HG02943 (cell line): ENCODE measurements around the gene LUZP2.

ENCODE experiments used
- ATAC-seq: cut with Tn5 transposase; IDR thresholded peaks from one replicate; pipeline ENCODE4 v1.9.1; 2021; ENCODE audit warnings: mild to moderate bottlenecking, low read depth, moderate library complexity; ENCODE audit not compliant: unreplicated experiment

The LUZP2 gene

DNA sequence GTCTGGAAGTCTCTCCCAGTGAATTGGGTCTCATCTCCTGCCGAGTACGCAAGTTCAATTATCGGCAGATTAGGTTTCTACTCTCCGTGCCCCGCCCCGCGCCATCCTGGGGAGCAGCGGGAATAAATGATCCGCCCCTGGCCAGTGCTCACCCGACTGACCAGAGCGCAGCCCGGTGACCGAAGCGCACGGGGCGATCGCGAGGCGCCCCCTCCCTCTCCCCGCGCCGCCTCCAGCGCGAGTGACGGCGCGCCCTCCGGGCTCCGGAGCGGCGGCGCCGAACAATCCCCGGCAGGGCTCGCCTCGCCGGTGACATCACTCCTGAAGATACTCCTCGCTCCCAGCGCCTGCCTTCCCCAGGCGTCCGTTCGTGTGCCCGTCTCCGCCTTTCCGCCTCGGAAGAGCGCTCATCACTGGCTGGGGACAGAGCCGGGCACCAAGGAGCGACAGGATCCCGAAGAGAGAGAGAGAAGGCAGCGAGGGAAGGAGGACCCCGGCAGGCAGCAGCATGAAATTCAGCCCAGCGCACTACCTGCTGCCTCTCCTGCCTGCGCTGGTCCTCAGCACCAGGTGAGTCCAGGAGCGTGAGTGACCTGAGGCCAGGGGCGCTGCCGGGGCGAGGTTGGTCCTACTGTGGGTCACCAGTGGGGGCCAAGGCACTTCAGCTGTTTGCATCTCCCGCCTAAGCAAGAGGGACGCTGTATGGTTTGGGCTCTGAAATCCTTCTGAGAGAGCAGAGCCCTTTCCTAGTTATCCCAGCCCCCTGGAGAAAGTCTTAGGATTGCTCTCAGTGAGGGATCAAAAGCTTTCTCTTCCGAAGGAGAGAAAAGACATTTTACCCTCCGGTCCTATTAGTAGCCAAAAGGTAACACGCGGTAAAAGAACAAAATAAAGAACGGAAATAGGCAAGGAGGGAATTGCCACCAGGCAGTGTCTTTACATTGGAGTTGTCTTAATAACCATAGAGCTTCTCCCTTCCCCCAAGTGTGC, at the start of gene LUZP2:
Gene LUZP2, plus strand, starts transcription at position 318 of the 990 bp plus-strand sequence.
- ATAC-seq = no peak

DNA sequence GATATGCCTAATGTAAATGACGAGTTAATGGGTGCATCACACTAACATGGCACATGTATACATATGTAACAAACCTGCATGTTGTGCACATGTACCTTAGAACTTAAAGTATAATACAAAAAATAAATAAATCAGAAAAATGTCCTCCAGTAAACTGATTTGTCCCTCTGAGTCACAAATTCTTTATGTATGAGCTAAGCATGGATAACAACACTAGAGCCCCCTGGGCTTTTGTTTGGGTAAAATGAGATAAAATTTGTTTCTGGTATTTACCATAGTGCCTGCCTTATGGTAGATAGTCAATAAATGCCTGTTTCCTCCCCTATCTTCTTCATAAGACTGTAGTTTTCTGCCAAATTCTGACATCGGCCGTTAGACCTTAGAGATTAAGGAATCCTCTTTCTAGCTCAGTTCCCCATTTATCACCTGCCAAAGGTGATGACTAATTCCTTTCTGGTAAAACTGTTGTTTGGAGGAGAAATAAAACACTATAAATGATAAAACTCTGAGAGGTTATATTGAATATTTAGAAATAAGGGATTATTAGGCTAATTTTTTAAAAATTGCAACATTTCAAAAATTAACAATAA, 43.6 kb upstream of the LUZP2 start:
- ATAC-seq = no peak

DNA sequence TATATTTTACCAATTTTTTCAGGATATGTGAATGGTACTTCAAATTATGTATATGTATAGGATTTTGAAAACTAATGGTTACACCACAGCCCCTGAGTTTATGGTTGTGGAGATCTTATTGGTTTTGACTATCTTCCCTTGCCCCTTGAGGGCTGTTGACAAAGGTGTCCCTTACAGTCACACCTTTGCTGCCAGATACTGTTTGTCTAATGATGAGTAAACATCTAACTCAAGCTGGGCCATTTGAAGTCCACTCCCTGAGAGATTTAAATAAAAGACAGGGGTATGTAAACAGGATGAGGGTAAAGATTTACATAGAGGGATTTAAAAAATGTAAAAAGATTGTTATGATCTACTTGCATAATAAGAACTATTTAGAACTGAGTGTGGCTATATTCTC, 38.9 kb upstream of the LUZP2 start:
- ATAC-seq = no peak

DNA sequence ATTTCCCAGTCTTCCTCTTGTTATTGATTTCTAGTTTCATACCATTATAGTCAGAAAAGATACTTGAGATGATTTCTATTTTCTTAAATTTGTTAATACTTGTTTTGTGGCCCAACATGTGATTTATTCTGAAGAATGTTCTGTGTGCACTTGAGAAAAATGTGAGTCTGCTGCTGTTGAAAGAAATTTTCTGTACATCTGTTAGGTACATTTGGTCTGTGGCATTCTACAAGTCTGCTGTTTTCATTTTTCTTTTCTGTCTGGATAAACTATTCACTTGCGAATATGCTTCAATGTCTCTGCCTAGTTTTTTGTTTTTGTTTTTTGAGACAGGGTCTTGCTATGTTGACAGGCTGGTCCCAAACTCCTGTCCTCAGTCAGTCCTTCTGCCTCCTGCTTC, 26.4 kb upstream of the LUZP2 start:
- no peak for ATAC-seq

DNA sequence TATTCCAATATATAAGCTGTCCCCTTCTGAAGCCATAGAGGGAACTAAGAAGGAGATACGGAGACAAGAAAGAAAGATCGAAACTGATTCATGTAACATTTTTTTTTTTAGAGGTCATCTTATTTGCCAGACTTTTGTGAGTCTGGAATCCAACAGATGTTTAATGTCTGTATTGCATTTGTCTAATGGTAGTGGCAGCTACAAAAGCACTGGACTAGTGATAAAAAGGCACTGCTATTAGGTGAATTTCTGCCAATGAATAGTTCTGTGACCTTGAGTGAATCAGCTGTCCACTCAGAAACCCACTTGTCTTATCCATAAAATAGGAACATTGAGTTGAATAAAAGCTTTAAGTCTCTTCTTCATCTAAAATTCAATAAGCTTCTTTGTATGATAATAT, 25.8 kb upstream of the LUZP2 start:
- no peak for ATAC-seq

DNA sequence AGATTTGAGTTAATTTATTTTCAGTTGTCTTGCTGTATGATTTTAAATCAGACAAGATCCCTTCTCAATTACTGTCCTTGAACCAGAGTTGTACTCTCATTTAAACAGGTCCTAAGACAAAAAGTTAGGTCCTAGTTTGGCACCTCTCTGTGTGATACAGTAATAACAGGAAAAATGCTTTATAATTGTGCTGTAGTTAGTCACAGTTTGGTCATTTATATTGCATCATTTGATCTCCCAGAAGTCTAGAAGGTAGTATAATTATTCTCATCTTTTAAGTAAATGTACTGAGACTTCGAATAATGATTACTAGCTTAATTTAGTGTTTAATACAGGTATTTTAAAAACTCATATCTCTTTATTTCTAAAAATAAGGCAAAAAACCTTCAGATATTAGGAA, 18.1 kb upstream of the LUZP2 start:
- ATAC-seq = no peak

DNA sequence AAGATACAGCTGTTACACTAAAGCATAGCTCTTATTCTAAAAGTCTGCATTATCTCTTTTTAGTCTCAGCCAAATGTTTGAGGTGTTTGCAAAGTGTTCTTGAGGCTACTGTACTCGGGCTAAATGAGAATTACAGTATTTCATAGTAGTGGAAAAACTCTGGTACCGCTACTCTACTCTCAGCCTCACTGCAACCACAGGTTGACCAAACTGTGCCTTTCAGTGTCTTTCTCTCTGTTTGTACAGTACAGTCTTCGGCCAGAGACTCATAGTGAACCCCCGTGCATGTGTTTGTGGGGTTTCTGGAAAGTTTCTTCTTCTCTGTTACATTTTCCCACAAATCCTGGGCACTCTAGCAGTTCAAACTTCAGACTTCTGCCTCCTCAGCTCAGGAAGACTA, 7.4 kb upstream of the LUZP2 start:
- no peak for ATAC-seq

DNA sequence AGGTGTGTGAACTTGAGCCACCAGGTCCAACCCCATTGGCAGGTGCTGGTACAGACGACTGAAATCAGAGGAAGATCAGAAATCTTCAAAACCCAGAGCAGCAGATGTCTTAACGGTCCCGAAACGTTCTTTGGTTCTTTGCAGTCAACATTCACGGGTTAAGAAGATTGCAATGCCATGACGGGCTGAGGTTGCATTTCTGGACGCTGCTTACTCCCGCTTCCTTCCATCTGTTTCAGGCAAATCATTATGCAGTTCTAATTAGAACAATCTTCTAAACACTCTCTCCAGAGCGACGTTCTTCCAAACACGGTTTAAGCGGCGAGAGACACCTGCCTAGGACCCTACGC, 492 bp upstream of the LUZP2 start:
- ATAC-seq = no peak

DNA sequence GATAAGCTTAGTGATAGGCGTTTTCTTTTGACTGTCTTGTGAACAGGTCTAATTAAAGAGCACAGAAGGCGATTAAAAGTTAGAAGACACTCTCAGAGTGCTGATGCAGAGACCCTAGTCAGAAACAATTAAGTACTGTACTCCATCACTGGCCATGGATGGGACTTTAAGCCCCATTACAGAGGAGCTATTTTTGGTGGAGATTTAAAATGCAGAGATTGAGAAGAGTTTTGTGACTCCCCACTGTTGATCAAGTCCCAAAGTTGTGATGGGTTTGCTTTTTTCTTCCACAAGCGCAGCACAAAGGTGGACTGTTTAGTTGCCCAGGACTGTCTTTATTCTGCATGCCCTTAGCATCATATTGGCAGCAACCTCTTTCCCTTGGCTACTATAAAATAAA, 978 bp downstream of the LUZP2 start:
- no peak for ATAC-seq

DNA sequence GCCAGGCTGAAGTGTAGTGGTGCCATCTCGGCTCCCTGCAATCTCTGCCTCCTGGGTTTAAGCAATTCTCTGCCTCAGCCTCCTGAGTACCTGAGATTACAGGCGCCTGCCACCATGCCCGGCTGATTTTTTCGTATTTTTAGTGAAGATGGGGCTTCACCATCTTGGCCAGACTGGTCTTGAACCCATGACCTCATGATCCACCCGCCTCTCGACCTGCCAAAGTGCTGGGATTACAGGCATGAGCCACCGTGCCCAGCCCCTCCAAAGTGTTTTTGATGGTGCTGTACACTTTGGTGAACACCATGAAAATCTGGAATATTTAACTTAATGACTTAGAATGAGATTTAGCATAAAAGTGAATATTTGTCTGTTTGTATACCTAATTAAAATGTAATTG, 5.6 kb downstream of the LUZP2 start:
- no peak for ATAC-seq

DNA sequence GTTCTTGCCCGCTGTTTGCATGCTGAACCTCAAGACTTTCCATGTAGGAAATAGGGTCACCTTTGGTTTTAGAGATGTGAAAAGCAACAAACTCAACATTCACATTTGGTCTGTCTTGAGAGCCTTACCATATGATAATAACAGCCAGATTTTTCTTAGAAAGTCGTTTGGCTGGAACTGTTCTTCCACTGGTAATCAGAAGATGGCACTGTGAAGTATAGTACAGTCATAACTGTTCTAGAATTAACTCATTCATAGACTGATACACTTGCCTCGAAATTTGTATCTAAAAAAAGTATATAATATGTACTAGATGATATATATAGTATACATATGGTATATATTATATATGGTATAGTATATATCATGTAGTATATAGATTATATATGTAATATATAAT, 12.3 kb downstream of the LUZP2 start:
- ATAC-seq = no peak

DNA sequence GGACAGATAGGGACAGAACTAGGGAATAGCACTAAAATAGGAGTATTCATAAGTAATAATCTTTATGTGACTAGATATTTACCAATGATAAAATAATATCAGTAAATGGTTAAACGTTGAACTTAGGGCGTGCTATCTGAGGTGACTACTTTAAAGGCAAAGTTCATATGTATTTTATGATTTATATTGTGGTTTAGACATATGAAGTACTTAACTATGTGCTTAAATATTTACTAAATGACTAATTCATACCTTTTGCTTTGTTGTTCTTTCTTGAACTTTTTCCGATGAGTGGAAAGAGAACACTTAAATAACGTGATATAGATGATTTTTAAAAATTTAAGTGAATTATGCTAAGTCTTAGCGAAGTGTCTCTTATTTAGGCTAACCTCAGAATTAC, 14.7 kb downstream of the LUZP2 start:
- ATAC-seq = no peak

DNA sequence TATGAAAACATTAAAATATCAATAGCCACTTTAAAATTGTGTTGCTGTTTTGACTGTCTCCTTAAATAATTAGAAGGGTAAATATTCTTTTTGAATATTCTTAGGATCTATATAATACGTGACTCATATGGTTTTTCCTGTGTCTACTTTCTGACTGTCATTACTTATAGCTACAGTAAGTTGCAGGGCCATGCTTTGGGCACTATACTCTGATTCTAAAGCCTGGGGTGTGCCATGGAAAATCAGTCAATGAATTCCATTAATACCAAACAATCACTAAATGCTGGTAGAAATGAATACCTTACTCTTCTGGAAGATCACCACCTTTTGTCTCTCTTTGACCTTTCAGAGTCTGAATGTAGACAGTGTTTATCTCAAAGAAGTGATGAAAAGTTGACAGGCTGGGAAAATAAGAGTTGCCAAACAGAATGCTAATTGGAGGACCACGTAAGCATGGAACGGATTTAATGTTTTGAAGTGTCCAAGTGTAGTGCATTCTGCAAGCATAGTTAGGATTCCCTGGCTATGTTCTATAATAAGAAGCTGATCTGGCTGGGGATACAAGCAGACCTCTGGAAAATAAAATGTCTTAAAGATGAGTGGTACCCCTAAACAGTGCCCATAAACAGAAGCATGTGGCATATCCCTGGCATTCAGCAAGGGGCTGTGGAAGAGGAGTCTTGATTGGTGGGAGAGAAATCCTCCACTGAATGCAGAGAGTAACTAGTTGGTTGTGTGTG, 16.8 kb downstream of the LUZP2 start:
- no peak for ATAC-seq

DNA sequence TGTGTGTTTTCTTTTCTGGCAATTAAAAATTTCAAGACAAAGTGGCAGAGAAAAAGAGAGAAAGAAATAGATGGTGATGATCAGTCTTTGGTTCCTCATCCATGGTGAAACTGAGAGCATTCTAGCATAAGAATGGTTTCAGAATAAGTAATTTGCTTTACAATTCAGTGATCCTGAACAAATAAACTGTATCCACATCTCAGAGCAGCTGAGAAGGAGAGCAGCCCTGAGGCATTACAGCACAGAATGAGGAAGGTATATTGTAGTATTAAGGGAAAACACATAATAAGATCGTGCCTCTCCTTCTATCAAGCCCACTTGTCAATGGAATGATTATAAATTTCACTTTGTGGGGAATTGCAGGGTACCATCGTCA, 17.4 kb downstream of the LUZP2 start:
- peak; percentile 99 for ATAC-seq

DNA sequence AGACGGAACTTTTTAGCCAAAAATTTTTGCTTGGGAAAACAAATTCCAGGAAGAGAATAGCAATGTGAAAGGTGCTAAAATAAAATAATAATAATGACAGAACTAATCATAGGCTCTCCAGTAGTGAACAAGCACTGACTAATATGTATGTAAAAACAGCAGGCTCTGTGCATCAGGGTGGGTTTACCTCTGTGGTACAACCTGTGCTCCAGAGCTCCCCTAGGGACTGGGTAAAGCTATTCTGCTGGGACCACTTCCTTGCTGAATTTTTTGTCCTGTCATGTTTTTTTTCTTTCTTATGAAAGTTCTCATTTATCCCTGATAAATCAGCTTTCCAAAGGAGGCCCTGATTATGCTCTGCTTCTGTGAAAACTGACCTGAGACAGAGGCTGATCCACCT, 18.8 kb downstream of the LUZP2 start:
- no peak for ATAC-seq

DNA sequence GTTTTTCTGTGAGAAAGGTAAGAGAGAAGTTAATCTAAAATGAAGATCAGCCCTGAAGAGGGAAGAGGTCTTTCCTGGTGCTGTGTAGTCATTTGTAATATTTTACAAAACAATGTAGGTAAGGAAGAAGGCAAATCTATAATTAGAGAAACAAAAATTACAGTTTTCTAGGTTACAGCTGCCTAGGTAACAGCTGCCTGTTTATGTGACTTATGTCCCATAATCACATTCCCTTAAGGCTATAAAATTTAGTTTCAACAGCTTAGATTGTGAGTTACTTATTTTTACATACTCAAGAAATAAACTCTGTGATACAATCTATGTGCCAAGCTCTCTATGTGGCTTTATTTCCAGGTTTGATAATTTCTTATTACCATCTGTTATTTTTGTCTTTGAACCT, 19.8 kb downstream of the LUZP2 start:
- ATAC-seq = no peak

DNA sequence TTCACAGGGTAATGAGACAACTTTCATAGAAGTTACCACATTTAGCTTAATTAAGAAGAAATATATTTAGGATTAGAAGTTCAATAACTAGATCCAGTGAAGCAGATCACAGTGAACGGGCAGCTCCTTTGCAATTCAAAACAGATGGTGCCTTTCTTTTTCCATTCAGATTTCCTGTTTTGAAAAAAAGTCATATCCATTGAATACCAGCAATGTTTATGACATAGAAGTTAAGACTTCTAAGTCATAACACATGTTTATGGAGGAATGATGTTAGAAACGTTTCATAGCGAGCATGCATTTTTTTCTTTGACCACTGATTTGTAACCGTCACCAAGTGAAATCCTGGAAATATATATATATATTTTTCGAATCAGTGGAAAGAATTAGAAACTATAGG, 24.7 kb downstream of the LUZP2 start:
- no peak for ATAC-seq

DNA sequence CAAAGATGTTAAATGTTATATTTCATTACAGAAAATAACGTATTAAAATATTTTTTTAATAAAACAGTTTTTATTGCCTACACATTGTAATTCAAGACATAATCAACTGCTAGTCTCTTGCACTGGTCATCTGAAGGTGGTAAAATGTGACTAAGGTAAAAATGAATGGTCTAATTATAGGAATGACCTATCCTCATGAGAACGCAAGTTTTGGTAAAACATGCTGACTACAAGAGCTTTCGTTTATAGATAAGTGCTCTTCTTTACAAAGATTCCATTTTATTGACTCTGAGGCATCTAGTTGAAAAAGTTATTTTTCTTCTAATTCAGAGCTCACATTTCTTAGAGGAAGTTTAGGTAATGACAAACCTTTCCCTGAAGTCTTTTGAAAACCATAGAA, 27.3 kb downstream of the LUZP2 start:
- ATAC-seq = no peak

DNA sequence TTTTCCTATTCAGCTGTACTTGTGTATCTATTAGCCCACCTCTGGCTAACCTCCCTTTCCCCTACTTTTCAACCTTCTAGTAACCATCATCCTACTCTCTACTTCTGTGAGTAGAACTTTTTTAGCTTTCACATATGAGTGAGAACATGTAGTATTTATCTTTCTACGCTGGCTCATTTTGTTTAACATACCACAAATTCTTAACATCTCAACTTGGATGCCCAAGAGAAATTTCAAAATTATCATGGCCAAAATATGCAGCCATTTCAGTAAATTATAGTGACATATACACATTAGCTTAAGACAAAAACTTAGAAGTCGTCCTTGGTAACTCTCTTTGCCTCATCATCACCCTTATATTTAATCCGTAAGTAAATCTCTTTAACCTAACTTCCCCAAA, 34.7 kb downstream of the LUZP2 start:
- ATAC-seq = no peak

DNA sequence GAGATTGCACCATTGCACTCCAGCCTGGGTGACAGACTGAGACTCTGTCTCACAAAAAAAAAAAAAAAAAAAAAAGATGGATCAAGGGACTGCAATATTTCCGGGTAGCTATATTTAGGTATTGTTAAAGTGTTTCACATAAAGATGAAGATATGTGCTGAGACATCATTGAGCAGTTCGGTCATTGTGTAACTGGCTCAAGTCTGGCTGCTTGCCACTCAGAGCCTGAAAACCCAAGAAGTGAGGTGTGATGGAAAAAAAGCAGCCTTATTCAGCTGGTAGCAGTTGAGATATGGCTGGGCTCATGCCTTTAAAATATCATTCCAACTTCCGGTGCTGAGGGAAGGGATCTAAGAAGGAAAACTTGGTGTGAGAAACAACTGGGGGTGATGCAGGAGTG, 46.9 kb downstream of the LUZP2 start:
- no peak for ATAC-seq

DNA sequence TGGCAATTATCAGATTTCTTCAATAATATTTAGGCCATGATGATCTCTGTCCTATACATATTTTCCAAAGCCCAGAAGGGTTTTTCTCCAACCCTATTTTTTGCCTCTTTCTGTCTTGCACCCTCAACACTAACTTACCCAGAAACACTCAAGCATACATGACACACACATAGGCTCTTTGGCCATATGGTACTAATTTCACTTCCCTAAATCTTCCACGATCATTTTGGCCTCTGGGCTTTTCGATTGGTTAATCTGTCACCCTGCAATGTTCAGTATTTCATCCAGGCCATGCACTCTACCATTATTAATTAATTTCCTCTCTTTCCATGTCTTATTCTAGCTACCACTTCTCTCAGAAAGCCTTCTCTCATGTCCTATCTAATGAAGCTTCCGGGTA, 59.8 kb downstream of the LUZP2 start:
- ATAC-seq = no peak

DNA sequence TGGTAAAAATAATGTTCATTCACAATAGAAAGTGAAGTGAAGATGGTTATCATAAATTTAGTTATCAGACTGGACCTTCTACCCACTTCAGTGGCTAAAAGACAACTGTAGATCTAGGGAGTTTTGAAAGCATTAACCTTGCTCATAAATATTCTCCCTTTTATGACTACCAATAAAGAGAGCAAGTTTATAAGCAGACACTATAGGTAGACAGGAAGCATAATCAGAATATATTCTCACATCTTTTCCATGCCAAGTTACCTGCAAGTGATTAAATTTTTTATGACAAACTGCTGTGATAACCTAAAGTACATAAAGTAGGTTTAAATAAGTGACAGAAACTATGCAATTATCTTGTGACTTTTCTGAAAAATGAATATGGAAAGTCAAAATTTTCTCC, 62.5 kb downstream of the LUZP2 start:
- no peak for ATAC-seq
